ENCODE measurements around the gene RBM11. TPM values are rescaled to one million over a fixed set of nuclear protein-coding genes. Genes with fewer than 3 reads are reported as not detected.

Gene RBM11
- total and polyA plus RNA-seq, 9 of the 15 experiments (the other 6 are each of a cell fraction or from before 2014, with no cell fraction given): 0.98 to 5.3 (median 2.9) TPM

- no peak for TF ChIP-seq ZNF398 (CRISPR knock-in tag; IDR thresholded peaks at IDR 0.05)
- TF ChIP-seq BACH1 (tag; IDR thresholded peaks at IDR 0.05): no peak
- no peak for TF ChIP-seq DDX20 (tag; IDR thresholded peaks at IDR 0.05; ENCODE audit: low read depth)
- TF ChIP-seq E2F6 (IDR thresholded peaks at IDR 0.05; ENCODE audit: borderline replicate concordance in 1 of 2, extremely low read depth in 1 of 2, insufficient read depth in 1 of 2, insufficient read length in 1 of 2, low read depth in 1 of 2, low read length in 1 of 2, poor library complexity in 1 of 2, severe bottlenecking in 1 of 2): peak in 1 of 2 experiments; percentile 11
- peak; percentile 62; the same call in 1 of the 2 replicates for TF ChIP-seq RB1 (IDR thresholded peaks at IDR 0.05; ENCODE audit: low read depth)
- TF ChIP-seq MAZ (CRISPR knock-in tag; conservative IDR thresholded peaks at IDR 0.05 in 1 of 2, IDR thresholded peaks at IDR 0.05 in 1 of 2): peak in 1 of 2 experiments; percentile 42; a peak in 1 of 4 replicates
- no peak for TF ChIP-seq MYBL2 (IDR thresholded peaks at IDR 0.05; ENCODE audit: low read depth)
- no peak for TF ChIP-seq MYBL2 (CRISPR knock-in tag; IDR thresholded peaks at IDR 0.05; ENCODE audit: borderline replicate concordance)
- no peak for TF ChIP-seq ZNF324 (CRISPR knock-in tag; IDR thresholded peaks at IDR 0.05)
- TF ChIP-seq ZFX (CRISPR knock-in tag; IDR thresholded peaks at IDR 0.05): peak; percentile 42
- no peak for TF ChIP-seq ZBTB49 (CRISPR knock-in tag; IDR thresholded peaks at IDR 0.05; ENCODE audit: borderline replicate concordance)
- TF ChIP-seq MNT (conservative IDR thresholded peaks at IDR 0.05): peak; percentile 17 to 44; a peak in 1 of 4 replicates
- TF ChIP-seq TFAP4 (CRISPR knock-in tag; IDR thresholded peaks at IDR 0.05; ENCODE audit: borderline replicate concordance): 0 out of 2 replicates have a peak, but pooled peaks have one; percentile 27
- peak; percentile 66 for TF ChIP-seq SP1 (CRISPR knock-in tag; IDR thresholded peaks at IDR 0.05)
- no peak for TF ChIP-seq NFRKB (IDR thresholded peaks at IDR 0.05; ENCODE audit: low read depth)
- TF ChIP-seq CXXC5 (CRISPR knock-in tag; IDR thresholded peaks at IDR 0.05): peak; percentile 50
- no peak for TF ChIP-seq ATF1 (CRISPR knock-in tag; IDR thresholded peaks at IDR 0.05)
- peak; percentile 5; the same call in 1 of the 2 replicates for TF ChIP-seq ATF1 (tag; IDR thresholded peaks at IDR 0.05)
- TF ChIP-seq POLR2G (IDR thresholded peaks at IDR 0.05; ENCODE audit: low read depth, low read length): peak; percentile 58
Observed at GRCh38 chr21:14215971-14216641, at the start of gene RBM11 (continued).

All from K562 (cell line).